ENCODE results near the gene HSPA12A.
"Not testable (repeated sequence)": the region's sequence is repeated elsewhere in the genome, so short reads cannot be mapped to it uniquely, and the experiment has no call there.

HSPA12A gene

GRCh38 chr10:116715341-116715740 is 27.0 kb downstream of the HSPA12A start:
- no peak for DNase-seq (ENCODE audit: low read depth)

GRCh38 chr10:116713846-116714245 is 28.5 kb downstream of the HSPA12A start:
- DNase-seq (ENCODE audit: low read depth), result no peak

GRCh38 chr10:116712989-116713543 is 29.3 kb downstream of the HSPA12A start:
- DNase-seq (ENCODE audit: low read depth), result no peak

- no peak for DNase-seq (ENCODE audit: low read depth)
Measured at GRCh38 chr10:116712519-116712918, 29.8 kb downstream of the HSPA12A start.

- not testable (repeated sequence) for DNase-seq (ENCODE audit: low read depth)
Measured at GRCh38 chr10:116711803-116712202, 30.6 kb downstream of the HSPA12A start.

GRCh38 chr10:116710076-116710475 is 32.3 kb downstream of the HSPA12A start:
- no peak for DNase-seq (ENCODE audit: low read depth)

GRCh38 chr10:116708877-116709276 is 33.5 kb downstream of the HSPA12A start:
- DNase-seq (ENCODE audit: low read depth), result no peak

GRCh38 chr10:116708391-116708821 is 34.0 kb downstream of the HSPA12A start:
- DNase-seq (ENCODE audit: low read depth), result no peak

GRCh38 chr10:116707981-116708380 is 34.4 kb downstream of the HSPA12A start:
- no peak for DNase-seq (ENCODE audit: low read depth)

GRCh38 chr10:116706281-116706680 is 36.1 kb downstream of the HSPA12A start:
- no peak for DNase-seq (ENCODE audit: low read depth)

- DNase-seq (ENCODE audit: low read depth), result no peak
Measured at GRCh38 chr10:116705498-116705897, 36.9 kb downstream of the HSPA12A start.

- DNase-seq (ENCODE audit: low read depth), result no peak
Measured at GRCh38 chr10:116704926-116705325, 37.4 kb downstream of the HSPA12A start.

GRCh38 chr10:116702165-116702564 is 40.2 kb downstream of the HSPA12A start:
- no peak for DNase-seq (ENCODE audit: low read depth)

- DNase-seq (ENCODE audit: low read depth), result no peak
Measured at GRCh38 chr10:116699471-116700150, 42.8 kb downstream of the HSPA12A start.

- no peak for DNase-seq (ENCODE audit: low read depth)
Measured at GRCh38 chr10:116699049-116699448, 43.3 kb downstream of the HSPA12A start.

- DNase-seq (ENCODE audit: low read depth), result no peak
Measured at GRCh38 chr10:116698364-116698763, 44.0 kb downstream of the HSPA12A start.

- no peak for DNase-seq (ENCODE audit: low read depth)
Measured at GRCh38 chr10:116697816-116698215, 44.5 kb downstream of the HSPA12A start.

- DNase-seq (ENCODE audit: low read depth), result no peak
Measured at GRCh38 chr10:116696919-116697318, 45.4 kb downstream of the HSPA12A start.

GRCh38 chr10:116694927-116695268 is 47.5 kb downstream of the HSPA12A start:
- no peak for DNase-seq (ENCODE audit: low read depth)

- DNase-seq (ENCODE audit: low read depth), result no peak
Measured at GRCh38 chr10:116694243-116694926, 48.0 kb downstream of the HSPA12A start.

GRCh38 chr10:116692225-116692624 is 50.1 kb downstream of the HSPA12A start:
- DNase-seq (ENCODE audit: low read depth), result no peak

- no peak for DNase-seq (ENCODE audit: low read depth)
Measured at GRCh38 chr10:116691635-116692034, 50.7 kb downstream of the HSPA12A start.
